Parathyroid adenoma (tissue), 2 donors: ENCODE data around the gene NPVF.
A peak's percentile ranks its signal among the peaks of the same experiment; 100 is the strongest.

ENCODE experiments used
- H2AFZ ChIP-seq: fragments of 300-600 bp; sonication (generic); one replicate; pipeline ENCODE4 v1.7.0; 2017; ENCODE audit warnings: antibody characterized with exemption, mild to moderate bottlenecking
- H3K27ac ChIP-seq: fragments of 300-600 bp; sonication (generic); one replicate; pipeline ENCODE4 v1.7.0; 2017
- H3K27me3 ChIP-seq: fragments of 300-600 bp; sonication (generic); one replicate; pipeline ENCODE4 v1.7.0; 2017; ENCODE audit warnings: low read length; ENCODE audit not compliant: control insufficient read depth, insufficient read depth
- H3K36me3 ChIP-seq: fragments of 300-600 bp; sonication (generic); one replicate; pipeline ENCODE4 v1.7.0; 2017; ENCODE audit warnings: low read length; ENCODE audit not compliant: control insufficient read depth, insufficient read depth
- H3K4me1 ChIP-seq: fragments of 300-600 bp; sonication (generic); one replicate; pipeline ENCODE4 v1.7.0; 2017; ENCODE audit warnings: control low read depth
- H3K4me2 ChIP-seq: fragments of 300-600 bp; sonication (generic); one replicate; pipeline ENCODE4 v1.7.0; 2017; ENCODE audit warnings: low read length
- H3K4me3 ChIP-seq: fragments of 300-600 bp; sonication (generic); one replicate; pipeline ENCODE4 v1.7.0; 2017; ENCODE audit warnings: low read depth, low read length
- H3K79me2 ChIP-seq: fragments of 300-600 bp; sonication (generic); one replicate; pipeline ENCODE4 v1.7.0; 2017; ENCODE audit warnings: control low read depth
- H3K9ac ChIP-seq: fragments of 300-600 bp; sonication (generic); one replicate; pipeline ENCODE4 v1.7.0; 2017; ENCODE audit warnings: mild to moderate bottlenecking
- H3K9me3 ChIP-seq: fragments of 300-600 bp; sonication (generic); one replicate; pipeline ENCODE4 v1.7.0; 2017; ENCODE audit warnings: low read length; ENCODE audit not compliant: control insufficient read depth
- CTCF ChIP-seq: fragments of 300-600 bp; sonication (generic); IDR thresholded peaks from one replicate; pipeline ENCODE4 v1.7.0; 2017; ENCODE audit warnings: antibody characterized with exemption, mild to moderate bottlenecking
- donor health status: primary hyperparathyroidism.

The NPVF gene

DNA sequence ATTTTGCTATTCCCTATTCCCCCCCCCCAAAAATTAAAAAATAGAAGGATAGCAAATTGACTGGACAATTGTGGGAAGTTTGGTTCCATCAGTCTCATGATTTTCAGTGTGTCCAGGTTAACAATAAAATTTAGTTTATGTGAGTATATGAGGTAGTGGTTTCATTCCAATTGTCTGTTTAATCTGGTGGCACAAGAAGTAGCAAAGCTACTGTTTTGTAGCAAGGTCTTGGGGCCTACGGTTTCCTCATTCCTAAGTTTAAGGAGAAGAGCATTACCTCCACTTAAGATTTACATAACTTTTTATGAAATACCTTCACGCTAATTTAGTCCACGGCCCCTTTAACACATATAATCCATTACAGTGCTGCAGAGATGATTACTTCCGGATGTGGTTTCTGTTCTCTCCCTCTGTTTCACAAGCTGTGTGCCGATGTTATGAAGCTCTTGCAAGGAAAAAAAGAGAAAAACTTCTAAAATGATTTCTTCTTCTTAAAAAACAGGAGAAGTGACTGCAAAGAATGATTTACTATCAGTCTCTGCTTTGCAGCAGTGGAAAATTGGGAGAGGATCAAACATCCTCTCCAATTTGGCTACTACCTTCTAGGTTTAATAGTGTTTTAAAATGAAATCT, 32.7 kb upstream of the NPVF start:
- no peak overlapping the region for H3K27ac ChIP-seq
- no peak overlapping the region for H2AFZ ChIP-seq
- no peaks in the 10 kb centered on the region for H3K4me1 ChIP-seq
- H3K27me3 ChIP-seq = no peaks in the 10 kb centered on the region
- no peaks in the 10 kb centered on the region for H3K79me2 ChIP-seq
- H3K36me3 ChIP-seq = no peaks in the 10 kb centered on the region
- H3K4me3 ChIP-seq = no peak overlapping the region
- no peak overlapping the region for H3K9ac ChIP-seq
- H3K4me2 ChIP-seq = no peak overlapping the region
- H3K9me3 ChIP-seq = no peaks in the 10 kb centered on the region
- no peak for TF ChIP-seq CTCF

GRCh38 chr7:25259487-25260243, 31.4 kb upstream of the NPVF start:
- TF ChIP-seq CTCF = peak; percentile 65
- Histone ChIP-seq H3K4me2 (peak overlapping the region; percentile 11), H3K27me3 (no peaks in the 10 kb centered on the region), H3K79me2 (no peaks in the 10 kb centered on the region), H2AFZ (peak overlapping the region; percentile 40), H3K4me3 (no peak overlapping the region), H3K27ac (no peak overlapping the region), H3K36me3 (no peaks in the 10 kb centered on the region), H3K9ac (no peak overlapping the region), H3K4me1 (no peaks in the 10 kb centered on the region), H3K9me3 (no peaks in the 10 kb centered on the region)

GRCh38 chr7:25256333-25256819, 28.1 kb upstream of the NPVF start:
- H3K9ac ChIP-seq = no peak overlapping the region

GRCh38 chr7:25255611-25256332, 27.5 kb upstream of the NPVF start:
- Histone ChIP-seq H3K36me3 (no peaks in the 10 kb centered on the region), H3K9ac (no peak overlapping the region), H3K9me3 (no peaks in the 10 kb centered on the region), H2AFZ (no peak overlapping the region), H3K4me2 (no peak overlapping the region), H3K27me3 (no peaks in the 10 kb centered on the region), H3K27ac (no peak overlapping the region), H3K4me3 (no peak overlapping the region), H3K79me2 (no peaks in the 10 kb centered on the region), H3K4me1 (no peaks in the 10 kb centered on the region)
- no peak for TF ChIP-seq CTCF

More at GRCh38 chr7:25256333-25256819, 28.1 kb upstream of the NPVF start:
- Histone ChIP-seq H3K79me2 (no peaks in the 10 kb centered on the region), H3K36me3 (no peaks in the 10 kb centered on the region), H3K4me3 (no peak overlapping the region), H3K4me1 (no peaks in the 10 kb centered on the region), H3K4me2 (no peak overlapping the region), H3K27me3 (no peaks in the 10 kb centered on the region), H2AFZ (no peak overlapping the region), H3K27ac (no peak overlapping the region), H3K9me3 (no peaks in the 10 kb centered on the region)
- no peak for TF ChIP-seq CTCF
